ENCODE data around the gene FASTK.
A peak's percentile ranks its signal among the peaks of the same experiment; 100 is the strongest.

The FASTK gene

DNA sequence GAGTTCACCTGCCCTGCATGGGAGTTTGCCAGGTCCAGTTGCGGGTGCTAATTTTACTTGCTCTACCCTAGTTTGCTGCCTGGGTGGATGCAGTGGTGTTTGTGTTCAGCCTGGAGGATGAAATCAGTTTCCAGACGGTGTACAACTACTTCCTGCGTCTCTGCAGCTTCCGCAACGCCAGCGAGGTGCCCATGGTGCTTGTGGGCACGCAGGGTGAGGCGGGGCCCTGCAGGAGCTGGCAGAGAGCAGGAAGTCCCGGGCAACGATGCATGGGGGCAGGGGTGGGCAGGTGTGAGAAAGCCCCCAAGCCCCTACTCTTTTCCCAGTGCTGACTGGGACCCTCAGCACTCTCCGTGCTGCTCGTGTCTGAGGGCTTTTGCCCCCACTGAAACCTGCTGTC lies 37.0 kb upstream of the FASTK start:
- DNase-seq = no peak

DNA sequence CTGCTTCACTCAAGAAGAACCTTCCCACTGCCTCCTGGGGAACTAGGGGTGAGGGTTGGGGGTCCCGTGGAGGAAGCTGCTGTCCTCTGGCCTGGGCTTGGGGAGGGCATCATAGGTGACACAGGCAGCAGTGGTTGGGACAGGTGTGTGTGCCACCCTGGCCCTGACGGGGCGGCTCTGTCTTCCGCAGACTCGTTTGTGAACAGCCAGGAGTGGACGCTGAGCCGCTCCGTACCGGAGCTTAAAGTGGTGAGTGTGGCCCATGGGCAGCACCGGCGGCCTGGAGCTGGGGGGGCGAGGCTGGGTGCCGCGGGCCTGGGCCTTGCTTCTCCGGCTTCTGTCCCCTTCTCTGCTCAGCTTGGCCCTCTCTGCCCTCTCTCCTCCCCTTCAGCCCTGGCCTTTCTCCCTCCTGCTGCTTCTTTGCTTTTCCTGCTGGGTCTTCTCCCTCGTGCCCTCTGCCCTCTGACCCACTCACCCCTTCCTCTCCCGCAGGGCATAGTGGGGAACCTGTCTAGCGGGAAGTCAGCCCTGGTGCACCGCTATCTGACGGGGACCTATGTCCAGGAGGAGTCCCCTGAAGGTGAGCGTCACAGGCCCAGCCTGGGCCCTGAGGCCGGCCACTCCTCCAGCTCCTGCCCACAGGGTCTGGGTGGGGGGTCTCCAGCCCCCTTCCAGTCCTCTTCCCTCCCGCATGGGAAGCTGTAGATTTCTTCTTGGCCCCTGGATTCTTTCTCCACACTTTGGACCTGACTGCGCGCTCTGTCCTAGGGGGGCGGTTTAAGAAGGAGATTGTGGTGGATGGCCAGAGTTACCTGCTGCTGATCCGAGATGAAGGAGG lies 36.2 kb upstream of the FASTK start:
- DNase-seq = no peak

DNA sequence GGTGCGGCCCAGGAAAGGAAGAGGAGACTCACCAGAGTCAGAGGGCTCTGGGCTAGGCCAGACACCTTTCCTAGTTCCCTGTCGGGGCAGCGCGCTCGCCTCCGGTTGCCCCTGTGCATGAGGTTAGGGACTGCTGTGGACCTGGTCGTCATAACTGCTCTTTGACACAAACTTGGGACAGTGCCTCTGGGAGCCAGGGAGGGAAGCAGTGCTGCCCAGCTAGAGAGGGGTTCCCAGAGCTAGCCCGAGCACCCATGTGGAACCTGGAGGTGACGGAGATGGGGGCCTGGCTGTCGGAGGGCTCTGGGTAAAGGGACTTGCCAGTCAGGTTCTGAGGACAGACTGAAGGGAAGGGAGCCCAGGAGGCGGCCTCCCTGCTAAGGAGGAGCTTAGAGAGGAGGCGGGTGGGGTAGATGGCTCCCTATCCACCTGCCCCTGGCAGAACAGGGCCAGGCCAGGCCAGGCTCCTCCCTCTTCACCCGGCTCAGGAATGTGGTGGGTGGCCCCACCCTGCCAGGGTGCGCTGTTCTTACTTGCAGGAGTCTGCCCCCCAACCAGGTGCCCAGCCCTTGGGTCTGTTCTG lies 35.3 kb upstream of the FASTK start:
- DNase-seq = no peak

DNA sequence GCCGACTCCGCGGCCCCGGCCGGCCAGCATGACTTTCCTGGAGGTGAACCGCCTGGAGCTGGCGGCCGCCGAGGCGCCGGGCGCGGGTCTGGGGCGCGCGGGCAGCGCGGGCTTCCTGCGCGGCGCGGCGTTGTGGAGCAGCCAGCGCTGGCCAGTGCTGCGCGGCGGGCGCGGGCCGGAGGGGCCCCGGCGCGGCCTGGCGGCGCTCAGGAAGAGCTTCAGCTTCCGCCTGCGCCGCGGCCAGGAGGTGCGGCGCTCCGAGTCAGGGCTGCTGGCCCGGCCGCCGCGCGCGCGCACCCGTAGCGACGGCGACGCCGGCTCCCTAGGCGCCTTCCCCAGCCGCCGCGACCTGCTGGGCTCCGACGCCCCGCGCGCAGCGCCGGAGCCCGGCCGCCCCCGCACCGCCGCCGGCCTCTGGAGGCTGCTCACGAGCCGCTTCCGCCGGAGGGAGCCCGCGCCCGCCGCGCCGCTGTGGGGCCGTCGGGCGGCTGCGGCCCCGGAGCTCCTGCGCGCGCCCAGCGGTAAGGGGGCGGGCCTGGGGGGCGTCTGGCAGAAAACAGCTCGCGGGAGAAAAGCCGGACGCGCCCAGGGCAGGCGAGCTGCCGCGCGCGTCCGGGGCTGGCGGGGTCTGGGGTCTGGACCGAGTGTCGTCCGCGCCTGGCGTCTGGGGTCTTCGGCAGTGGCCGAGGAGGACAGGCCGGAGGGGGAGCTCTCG lies 34.7 kb upstream of the FASTK start:
- DNase-seq = no peak

DNA sequence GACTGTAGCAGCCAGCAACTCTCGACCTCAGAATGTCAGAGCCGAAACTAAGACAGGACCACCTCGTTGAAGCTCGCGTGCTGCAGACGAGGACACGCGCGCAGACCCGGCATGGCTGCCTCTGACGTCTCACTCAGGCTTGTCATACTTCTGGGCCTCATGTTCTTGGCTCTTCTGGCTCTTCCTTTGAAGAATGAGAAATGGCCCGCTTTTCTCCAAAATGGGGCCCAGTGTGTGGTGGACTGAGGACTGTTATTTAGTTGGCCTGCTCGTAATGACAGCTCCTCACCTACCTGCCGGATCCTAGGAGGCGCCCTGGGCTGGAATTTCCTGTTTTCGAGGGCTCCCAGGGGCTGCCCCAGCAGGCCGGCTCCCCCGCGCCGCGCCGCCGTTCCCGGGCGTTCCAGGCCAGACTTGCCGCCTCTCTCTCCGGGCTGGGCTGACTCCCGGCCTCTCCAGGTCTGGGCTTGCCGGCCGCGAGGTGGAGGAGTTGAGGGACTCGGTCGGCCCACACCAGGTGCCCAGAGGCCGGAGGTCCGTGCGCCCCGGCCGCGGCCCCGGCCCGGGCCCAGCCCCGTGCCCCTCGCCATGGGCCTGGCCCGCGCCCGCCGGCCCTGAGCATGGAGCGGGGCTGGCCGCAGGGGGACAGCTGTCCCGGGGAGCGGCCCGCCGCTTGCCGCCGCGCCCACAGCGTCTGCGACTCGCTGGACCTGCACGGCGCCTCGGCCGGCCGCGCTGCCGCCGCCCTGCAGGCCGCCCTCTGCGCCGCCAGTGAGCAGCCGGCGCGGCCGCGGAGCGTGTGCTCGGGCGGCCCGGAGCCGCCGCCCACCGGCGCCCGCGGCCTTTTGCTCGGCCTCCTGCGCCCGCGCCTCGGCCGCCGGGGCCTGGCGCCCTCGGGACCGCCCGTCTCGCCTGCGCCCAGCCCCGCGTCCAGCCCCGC lies 33.8 kb upstream of the FASTK start:
- DNase-seq = no peak

DNA sequence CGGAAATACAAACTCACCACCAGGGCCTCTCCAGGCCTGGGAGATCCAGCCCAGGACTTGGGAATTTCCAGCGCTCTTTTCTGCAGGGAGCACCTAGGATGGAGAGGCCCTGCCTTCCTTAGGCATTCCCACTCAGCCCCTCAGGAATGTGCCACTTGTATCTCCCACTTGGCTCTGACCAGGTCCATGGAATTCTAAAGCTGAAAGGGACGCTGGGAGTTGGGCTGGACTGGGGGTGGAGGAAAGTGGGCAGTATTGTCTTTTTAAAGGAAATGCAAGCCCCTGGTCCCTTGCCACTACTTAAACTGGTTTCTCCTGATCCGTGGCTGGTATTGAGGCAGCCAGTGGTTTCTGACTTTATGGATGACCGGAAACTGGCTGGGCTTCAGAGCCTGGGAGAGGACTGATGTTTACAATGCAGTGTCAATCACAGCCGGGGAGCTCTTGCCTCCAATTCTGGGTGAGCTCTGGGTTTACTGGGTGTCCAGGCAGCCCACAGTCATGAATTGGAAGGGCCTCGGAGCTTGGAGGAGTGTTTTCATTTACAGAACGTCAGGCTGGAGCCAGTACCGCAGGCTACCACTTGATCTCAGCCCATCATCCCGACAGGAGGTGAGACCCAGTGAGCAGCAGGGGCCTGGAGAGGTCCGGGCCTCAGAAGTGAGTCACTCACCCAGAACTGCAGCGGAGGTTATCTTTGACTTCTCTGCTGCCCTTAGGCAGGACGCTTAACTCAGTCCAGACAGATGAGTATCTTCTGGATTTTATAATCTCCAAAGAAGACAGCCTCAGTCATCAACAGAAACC lies 32.9 kb upstream of the FASTK start:
- no peak for DNase-seq

DNA sequence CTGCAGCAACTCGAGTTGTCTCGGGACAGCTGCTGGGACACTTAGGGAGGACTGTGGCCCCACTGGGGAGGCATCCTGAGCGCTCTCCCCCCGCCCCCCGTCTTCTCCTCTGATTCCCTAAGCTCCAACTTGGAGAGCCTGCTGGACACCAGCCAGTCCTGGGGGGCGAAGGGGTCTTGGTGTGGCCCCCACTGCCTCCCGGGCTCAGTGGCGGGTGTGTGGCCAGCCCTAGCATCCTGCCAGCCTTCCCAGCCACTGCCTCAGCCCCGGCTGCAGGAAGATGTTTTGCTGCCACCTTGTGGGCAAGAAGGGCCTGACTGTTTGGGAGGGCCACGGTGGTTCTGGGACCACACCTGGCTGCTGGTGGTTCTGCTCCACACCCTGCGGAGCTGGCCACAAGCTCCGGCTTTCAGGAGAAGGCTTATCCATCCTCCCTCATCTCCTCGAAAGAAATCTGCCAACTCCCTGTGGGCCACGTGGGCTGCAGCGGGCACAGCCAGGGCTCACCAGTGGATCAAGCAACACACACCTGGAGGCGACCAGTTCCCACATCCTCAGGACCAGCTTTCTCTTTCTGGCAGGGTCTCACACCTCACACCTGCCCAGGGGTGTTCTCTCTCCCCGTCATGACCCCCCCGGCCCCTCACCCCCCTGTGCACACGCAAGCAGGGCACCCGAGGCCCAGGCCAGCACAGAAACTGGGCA lies 30.5 kb upstream of the FASTK start:
- peak; percentile 63 for DNase-seq

DNA sequence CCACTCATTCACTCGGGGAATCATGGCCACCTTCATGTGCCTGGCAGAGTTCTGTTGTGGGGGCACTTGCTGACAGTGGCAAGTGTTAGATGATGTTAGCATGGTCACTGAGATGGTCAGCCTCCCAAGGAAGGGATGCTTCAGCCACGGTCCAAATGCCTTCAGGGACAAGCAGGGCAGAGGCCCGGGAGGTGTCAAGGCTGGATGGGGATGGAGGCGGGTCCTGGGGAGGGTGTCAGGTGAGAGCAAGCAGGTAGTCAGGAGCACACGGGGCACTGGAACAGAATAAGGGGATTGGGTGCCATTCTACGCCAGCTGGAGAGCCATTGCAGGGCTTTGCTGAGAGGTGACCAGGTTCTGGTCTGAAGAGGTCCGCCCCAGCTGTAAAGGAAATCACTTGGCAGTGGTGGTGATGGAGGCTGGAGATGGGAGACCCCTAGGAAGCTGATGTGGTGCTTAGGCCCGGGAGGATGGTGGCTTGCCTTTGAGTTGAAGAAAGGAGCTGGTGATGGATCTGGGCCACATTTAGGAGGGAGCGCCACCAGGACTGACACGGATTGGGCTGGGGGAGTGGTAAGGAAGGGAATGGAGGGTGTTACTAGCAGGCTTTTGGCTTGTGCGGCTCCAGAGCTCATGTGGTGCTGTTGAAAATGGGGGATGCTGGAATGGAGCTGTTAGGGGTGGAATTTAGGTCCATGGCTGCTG lies 29.8 kb upstream of the FASTK start:
- DNase-seq = no peak

DNA sequence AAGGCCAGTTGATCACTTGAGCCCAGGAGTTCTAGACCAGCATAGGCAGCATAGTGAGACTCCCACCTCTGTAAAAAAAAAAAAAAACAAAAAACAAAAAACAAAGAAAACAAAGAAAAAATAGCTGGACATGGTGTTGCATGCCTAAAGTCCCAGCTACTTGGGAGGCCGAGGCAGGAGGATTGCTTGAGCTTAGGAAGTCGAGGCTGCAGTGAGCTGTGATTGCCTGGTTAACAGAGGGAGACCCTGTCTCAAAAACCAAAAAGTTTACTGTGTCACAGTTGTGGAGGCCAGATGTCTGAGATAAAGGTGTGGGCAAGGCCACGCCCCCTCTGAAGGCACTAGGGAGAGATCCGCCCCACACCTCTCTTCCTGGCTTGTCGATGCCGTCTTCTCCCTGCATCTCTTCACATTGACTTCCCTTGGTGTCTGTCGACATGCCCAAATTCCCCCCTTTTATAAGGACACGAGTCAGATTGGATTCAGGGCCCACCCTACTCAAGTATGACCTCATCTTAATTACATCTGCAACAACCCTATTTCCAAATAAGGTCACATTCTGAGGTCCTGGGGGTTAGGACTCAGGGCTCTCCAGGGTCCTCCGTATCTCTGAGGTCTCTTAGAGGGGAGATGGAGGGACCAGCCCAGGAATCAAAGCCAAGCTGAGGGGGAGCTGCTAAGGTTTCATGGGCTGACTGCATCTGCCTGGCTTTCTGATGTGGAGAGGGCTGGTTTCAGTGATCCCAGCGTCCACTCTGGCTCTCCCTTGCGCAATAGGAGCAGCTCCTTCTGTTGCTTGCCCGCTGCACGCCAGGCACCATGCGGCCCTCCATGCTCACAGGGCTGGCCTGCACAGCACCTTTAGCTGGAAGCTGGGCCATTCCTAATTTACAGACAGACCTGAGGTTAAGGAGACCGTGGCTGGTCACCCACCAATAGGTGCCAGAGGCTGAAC lies 28.8 kb upstream of the FASTK start:
- DNase-seq = no peak

DNA sequence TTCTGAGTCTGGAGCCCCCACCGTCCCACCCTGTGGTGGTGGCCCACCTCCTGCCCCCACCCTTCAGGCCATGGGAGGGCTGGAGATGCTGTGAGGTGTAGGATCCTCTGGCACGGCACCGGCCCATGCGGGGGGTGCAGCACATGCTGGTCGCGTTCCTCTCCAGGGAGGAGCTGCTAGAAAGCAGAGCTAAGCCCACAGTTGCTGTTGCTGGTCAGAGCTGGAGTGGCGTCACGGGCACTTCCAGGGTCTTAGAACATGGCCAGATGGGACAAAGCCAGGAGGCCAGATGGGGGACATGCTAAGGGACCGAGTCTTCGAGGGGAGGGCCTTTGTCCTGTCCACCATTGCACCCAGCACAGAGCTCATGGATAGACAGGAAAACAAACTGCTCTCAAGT lies 27.3 kb upstream of the FASTK start:
- no peak for DNase-seq

DNA sequence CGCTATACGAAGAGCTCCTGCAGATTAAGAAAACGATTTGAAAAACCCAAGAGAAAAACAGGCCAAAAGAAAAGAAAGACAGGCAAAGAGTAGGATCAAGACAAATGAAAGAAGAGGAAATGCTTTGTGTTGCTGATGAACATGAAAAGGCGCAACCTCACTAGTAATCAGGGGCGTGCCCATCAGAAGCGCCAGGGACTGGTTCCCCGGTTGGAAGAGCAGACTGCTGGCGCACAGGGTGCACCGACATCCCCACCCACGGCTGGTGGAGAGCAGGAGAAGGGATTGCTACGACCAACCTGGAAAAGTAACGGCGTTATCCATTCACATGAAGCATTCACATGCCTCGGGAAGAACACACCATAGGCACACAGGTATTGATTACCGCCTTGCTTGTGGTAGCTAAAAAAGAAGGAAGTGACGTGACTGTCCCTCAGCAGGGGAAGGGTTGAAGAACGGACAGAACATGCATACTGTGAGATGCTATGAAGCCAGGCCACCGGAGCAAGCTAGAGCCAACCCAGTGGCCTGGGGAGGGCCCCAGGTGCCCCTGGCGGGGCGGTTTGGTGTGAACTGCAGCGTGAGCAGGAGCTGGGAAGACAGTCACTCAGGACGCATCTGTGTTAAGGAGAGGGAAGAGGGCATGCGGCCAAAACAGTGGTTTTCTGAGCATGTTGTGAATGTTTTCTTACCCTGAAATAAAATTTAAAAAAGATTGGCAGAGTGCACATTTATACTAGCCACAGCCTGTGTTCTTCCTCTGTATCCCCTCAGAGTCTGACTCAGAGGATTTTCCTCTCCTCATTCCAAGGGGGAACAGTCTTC lies 24.0 kb upstream of the FASTK start:
- no peak for DNase-seq

DNA sequence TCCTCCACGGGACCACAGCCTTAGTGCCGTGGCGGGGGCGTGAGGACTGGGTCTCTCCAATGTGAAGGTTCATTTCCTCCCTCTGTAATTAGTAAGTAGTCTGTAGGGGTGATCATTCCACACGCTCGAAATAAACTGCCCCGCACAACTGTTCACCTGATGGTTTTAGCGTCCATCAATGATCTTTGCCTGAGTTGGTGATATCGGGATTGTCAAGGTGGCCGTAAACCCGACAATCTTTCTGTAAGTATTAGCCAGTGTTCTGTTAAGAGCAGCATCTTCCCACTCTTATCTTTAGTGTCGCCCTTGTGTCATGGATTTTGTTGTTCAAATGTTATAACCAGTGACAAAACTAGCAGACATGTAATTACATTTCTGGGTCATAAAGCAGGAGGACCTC lies 23.4 kb upstream of the FASTK start:
- DNase-seq = no peak

DNA sequence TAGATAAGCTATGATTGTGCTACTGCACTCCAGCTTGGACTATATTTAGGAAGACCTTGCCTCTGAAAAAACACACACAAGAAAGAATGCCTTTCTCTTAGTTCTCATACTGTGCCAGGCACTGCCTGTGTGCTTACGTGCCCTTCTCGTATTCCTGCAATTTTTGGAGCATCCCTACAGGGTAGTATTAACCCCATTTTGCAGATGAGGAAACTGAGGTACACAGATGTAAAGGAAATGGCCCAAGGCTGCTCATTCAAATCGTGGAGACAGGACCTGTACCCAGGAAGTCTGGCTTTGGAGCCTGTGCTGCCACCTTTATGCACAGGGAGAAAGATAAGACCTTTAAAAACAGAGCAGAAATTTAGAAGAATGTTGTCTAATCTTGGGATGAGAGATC lies 22.4 kb upstream of the FASTK start:
- DNase-seq = no peak

DNA sequence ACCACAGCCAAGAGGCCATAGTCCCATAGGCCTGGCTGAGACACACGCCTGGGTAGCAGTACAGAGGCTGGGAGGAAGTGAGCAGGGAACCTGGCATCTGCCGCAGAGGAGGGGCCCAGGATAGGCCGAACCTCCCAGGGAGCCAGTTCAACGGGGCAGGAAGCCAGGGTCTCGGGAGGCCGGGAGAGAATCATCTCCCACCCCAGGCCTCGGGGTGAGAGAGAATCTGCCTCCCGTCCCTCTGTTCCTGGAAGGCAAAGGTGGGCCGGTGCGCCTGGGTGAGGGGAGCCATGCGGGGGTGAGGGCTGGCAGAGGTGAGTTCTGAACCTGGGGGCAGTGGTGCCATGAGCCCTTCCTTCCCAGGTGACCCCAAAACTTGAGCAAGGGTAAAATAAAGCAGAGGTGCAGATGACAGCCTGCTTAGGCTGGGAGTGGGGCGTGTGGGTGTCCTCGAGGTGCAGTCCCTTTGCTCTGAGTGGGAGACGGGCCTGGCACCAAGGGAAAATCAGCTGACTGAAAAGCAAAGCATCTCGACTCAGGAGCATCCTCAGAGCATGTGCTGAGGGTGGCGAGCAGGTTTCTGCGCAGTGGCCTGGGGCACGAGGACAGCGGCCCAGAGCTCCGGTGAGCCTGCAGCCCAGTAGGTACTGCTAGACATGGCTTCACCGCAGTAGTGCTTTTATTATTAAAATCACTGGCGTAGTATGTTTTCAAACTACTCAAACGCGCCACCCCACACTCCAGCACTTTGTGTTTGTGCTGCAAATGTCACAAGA lies 21.2 kb upstream of the FASTK start:
- no peak for DNase-seq

DNA sequence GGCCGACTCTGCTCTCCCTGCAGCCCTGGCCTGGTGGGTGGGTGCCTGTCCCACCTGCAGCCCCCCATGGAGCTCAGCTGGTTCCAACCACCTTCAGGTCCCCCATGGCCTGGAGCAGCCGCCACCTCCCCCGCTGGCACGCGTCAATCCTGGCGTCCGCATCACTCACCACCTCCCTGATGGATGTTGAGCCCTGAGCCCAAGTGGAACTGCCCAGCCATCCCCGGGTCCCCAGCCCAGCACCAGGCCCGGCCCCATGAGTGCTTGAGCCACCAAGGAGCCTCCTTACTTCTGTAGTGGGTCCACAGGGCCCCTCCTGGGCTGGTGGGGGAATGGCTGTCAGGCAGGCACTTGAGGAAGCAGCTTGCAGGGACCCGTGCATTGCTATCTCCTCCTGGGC lies 20.3 kb upstream of the FASTK start:
- DNase-seq = no peak

DNA sequence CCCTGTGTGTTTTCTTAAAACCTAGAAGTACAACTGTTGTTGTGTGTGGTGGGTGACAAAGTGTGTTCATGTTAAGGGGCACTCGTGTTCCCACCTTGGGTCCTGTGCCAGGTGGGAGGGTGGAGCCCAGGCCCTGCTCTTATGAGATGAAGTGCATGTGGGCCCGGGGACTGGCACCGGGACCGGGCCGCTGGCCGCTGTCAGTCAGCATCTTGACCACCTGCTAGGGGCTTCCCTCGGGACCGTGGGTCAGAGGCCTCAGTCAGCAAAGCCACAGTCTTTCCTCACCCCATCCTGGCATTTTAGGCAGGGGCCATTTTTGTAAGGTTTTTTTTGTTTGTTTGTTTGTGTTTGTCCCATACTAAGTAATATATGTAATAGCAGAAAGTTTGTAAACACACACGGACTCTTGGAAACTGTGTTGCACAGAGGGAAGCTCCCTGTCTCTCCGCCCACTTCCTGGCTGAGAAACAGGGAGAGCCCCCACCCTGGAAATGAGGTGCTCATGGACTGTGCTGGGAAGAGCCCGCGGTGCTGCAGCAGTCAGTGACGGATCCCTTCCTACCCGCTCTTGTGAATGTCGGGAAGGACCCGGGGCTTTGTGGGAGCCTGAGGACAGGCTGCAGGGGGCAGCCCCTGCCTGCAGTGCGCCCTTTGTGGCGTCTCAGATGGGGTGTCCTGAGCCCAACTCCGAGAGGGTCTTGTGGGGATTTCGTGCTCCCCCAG lies 19.0 kb upstream of the FASTK start:
- DNase-seq = no peak

DNA sequence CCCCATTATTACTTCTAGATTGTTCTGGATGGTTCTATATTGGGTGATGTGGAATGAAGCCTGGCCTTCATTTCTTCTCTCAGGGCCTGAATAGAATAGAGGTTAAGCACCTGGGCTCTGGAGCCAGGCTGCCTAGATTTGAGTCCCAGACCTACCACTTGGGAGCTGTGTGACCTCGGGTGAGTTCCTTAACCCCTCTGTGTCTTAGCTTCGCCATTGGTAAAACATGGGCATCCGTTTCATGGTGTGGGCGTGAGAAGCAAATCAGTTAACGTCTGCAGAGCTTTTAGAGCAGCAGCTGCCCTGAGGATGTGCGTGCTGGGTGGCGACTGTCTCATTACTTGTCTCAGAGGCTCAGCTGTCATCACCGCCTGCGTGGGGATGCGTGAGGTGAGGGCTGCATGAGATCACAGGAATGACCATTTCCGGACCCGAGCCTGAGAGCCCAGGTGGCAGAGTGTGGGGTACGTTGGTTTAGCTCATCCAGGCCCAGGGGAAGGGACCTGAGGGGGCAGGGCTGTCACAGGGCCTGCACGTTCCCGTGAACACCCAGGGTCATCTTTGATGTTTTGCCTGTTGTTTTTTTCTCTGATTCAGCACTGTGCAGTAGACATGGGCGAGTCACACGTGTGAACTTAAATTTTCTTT lies 15.3 kb upstream of the FASTK start:
- DNase-seq = no peak

All from stimulated activated CD4-positive, alpha-beta T cell treated with anti-CD3 and anti-CD28 coated beads, Interleukin-1b, Interleukin-23, amount 100 ng/mL, for 48 hours (primary cell).